ENCODE measurements around the gene STX7. TPM values are rescaled to one million over a fixed set of nuclear protein-coding genes. Genes with fewer than 3 reads are reported as not detected.

The STX7 gene
- total RNA-seq (2014; rRNA removed; shearing (Covaris generic)), result 9.6 and 14.0 TPM in 2 replicates

GRCh38 chr6:132512638-132513632 lies at the start of gene STX7:
TSS of gene STX7 (minus strand) at chr6:132513116. CDS start at chr6:132503530, 9,586 bp downstream.

DNA sequence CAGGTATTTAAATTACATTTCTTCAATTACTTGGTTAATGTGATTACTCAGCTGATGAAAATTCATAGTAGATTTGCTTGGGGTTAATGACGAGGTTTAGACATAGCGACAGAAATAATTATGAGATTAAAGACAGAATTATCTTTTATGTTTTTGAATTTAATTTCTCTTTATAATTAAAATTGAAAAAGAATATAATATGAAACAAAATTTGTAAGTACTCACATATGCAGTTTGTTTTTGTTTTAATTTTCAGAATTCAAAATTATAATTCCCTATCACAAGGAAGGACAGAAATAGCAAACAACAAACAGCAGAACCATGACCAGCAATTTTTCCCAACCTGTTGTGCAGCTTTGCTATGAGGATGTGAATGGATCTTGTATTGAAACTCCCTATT lies 39.5 kb upstream of the STX7 start, which contains the start of gene TAAR8:
Gene TAAR8, plus strand, starts transcription at position 301 of the 400 bp plus-strand sequence. Its CDS starts 21 bp downstream, at position 322.

GRCh38 chr6:132537977-132538376 lies 25.1 kb upstream of the STX7 start, which contains the start of gene TAAR9:
TSS of gene TAAR9 (plus strand) at chr6:132538277. CDS start at chr6:132538290, 13 bp downstream.

DNA sequence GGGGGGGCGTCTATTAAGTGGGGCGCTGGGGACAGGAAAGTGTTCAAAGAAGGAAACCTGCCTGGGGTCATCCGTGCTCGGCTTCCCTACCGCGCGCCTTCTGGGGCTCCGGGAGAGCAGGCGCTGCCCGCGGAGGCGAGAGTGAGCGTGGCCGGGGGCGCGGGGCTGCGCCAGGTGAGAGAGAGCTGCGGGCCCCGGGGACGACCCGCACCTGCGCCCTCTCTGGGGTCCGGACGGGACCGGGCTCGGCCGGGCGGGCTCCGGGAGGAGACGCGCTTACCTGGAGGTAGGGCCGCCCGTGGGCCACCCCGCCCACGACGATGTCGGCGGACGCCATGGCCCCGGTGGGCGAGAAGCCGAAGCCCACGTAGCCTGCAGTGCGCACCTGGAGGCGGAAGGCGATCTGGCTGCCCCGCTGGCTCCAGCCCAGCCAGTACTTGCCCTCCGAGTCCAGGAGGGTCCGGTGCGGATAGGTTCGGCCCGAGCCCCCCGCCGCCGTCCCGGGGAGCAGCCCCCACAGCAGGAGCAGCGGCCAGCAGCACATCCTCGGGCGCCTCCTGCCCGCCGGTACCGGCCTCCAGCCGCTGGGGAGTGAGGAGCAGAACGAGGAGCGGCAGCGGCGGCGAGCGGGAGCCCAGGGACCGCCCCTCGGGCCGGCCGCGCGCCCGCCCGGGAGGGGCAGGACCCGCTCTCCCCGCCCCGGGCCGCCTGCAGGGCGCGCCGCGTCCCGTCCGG lies 111.9 kb downstream of the STX7 start, which contains the start of gene MOXD1:
Gene MOXD1, minus strand, starts transcription at position 593 of the 735 bp plus-strand sequence. Its CDS starts 49 bp downstream, at position 544.

Small RNAs within 50 kb of the gene (small RNA-seq; reads per million reads assigned to genes)
- not detected for gene TAAR7P

Other genes with a start within 250 kb of the STX7 start
- gene MOXD1, start 111.6 kb downstream of the STX7 start, total RNA-seq (2014; rRNA removed; shearing (Covaris generic)), result 3.6 and 4.1 TPM in 2 replicates
- gene TAAR9, start 25.2 kb upstream of the STX7 start, total RNA-seq (2014; rRNA removed; shearing (Covaris generic)), result not detected in 2 replicates
- gene TAAR8, start 39.6 kb upstream of the STX7 start, total RNA-seq (2014; rRNA removed; shearing (Covaris generic)), result not detected in 2 replicates
- not detected in 2 replicates for gene TAAR6, start 57.2 kb upstream of the STX7 start, total RNA-seq (2014; rRNA removed; shearing (Covaris generic))
- gene TAAR5, start 76.6 kb upstream of the STX7 start, total RNA-seq (2014; rRNA removed; shearing (Covaris generic)), result not detected in 2 replicates
- gene TAAR2, start 111.2 kb upstream of the STX7 start, total RNA-seq (2014; rRNA removed; shearing (Covaris generic)), result not detected in 2 replicates
- gene TAAR1, start 146.1 kb upstream of the STX7 start, total RNA-seq (2014; rRNA removed; shearing (Covaris generic)), result not detected in 2 replicates
- gene VNN1, start 200.9 kb upstream of the STX7 start, total RNA-seq (2014; rRNA removed; shearing (Covaris generic)), result 0.08 TPM in 1 of 2 replicates, not detected in the other
- 0.29 TPM in 1 of 2 replicates, not detected in the other for gene VNN2, start 244.8 kb upstream of the STX7 start, total RNA-seq (2014; rRNA removed; shearing (Covaris generic))

Data from A375 (cell line).